GM19397 (cell line): ENCODE measurements around the gene HPS1.

Experiments used
- ATAC-seq: cut with Tn5 transposase; IDR thresholded peaks from one replicate; pipeline ENCODE4 v1.9.1; 2021; ENCODE audit warnings: mild to moderate bottlenecking, moderate library complexity; ENCODE audit not compliant: unreplicated experiment

The HPS1 gene

DNA sequence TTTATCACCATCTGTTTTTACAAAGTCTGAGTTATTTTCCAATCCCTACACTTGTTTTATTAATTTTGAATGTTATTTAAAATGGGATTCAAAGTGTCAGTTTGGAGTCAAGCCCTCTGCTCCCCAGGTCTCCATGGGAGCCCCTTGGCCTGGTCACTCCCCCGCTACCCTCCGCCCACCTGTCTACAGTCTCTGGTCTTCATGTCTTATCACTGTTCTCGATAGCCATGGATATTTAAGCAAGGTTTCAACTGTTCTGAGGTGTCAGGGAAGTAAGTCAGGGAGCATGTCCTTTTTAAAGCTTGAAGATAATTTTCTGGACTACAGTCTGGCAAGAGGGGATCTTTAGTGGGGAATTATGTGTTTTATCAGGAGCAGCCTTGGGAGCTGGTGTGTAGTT lies 19.1 kb upstream of the HPS1 start:
- no peak for ATAC-seq

DNA sequence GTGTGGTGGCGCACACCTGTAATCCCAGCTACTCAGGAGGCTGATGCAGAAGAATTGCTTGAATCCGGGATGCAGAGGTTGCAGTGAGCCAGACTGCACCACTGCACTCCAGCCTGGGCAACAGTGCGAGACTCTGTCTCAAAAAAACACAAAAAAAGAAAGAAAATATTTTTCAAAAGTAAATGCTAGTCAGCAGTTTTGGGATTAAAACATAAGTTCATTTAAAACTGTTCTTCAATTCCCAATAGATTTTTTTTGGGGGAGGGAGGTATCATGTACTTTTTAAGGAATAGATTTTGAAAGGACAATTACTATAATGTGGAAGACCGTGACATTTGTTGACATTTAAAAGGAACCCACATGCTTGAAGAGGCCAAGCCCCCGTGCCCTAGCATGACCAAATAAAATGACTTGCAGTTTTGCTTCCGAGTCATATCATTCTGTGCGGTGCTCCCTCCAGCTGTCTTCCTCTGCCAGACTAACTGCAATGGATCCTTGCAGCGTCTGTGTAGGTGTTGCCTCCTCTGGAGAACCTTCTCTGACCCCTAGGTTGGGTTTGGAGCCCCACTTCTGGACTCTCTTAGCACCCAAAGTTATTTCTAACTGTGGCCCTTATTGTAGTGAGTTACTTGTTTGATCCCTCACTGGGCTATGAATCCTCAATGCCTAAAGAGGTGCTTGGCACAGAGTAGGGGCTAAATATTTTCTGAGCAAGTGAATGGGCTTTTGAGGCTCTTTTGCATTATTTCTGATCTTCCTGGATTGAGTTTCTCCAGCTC lies 17.4 kb upstream of the HPS1 start:
- ATAC-seq, result no peak

GRCh38 chr10:98463016-98463415 lies 16.3 kb upstream of the HPS1 start:
- no peak for ATAC-seq

DNA sequence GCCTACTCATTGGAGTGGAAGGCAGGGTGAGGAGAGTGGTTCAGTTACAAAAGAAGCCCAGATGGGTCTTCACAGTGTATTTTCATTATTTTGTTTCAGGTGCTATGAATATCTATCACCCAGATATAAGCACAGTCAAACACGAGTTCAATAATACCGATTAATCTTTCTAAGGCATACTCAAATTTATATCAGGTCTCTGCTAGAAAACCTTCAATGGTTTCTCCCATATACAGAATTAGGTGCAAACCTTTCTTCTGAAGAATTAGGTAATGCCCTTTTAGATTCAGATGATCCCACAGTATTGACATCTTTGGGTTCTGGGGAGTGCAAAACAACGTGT lies 14.7 kb upstream of the HPS1 start:
- ATAC-seq, result no peak

GRCh38 chr10:98460837-98461499 lies 14.2 kb upstream of the HPS1 start:
- ATAC-seq, result no peak

- ATAC-seq, result no peak
These were observed 12.4 kb upstream of the HPS1 start for GRCh38 chr10:98458809-98459784.

- ATAC-seq, result no peak
These were observed 11.0 kb upstream of the HPS1 start for GRCh38 chr10:98457721-98458120.

DNA sequence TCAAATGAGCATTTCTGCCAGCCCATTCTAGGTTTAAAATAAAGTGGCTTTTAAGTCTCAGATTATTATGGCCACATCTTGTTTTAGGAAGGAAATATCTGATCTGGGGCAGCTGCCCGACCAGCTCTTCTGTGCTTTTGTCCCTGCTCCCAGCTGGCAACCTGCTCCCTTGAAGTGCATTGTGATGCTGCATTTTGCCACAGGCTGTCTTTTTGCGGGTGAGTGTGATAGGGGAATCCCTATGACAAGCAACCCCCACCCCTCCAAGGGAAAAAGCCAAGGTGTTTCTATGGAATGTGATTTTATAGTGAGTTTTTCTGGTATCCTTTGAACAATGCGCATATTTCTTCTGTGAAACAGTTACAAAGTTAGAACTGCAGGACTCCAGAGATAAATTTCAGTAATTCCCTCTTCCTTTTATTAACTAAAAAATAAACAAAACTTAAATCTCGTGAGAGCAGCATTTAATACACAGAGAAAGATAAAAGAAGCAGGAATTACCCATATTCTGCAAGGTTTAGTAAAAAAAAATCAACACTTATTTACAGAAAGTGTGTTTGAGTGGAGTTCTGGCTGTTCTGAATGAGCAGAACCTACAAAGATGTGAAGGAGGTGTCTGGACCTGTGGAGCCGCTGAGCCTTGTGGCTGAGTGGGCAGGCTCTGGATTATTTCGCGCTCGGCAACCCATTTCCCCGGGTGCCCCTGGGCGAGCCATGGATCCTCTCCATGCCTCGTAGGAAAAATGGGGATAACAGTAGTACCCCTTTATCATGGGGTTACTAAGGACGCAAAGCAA lies 10.1 kb upstream of the HPS1 start:
- ATAC-seq, result no peak

GRCh38 chr10:98456043-98456570 lies 9.4 kb upstream of the HPS1 start:
- ATAC-seq, result no peak

DNA sequence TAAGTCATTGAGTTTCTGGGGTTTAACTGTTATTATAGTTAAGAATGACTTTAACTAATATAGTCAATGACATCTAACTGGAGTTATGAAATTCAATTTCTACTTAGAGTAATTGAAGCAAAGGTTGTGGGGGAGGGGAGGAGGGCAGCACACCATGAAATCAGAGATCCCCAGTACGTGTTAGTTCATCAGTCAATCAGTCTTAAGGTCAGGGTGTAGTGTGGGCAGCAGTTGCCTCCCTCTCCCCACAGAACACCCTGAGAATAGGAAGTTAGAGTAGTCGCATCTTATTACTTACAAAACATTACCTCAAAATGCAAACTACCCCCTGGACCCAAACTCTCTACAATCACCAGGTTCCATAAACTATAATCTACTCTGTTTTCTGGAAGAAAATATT lies 7.0 kb upstream of the HPS1 start:
- no peak for ATAC-seq

- no peak for ATAC-seq
These were observed 3.9 kb upstream of the HPS1 start for GRCh38 chr10:98450618-98451017.

GRCh38 chr10:98449287-98449686 lies 2.6 kb upstream of the HPS1 start:
- no peak for ATAC-seq

DNA sequence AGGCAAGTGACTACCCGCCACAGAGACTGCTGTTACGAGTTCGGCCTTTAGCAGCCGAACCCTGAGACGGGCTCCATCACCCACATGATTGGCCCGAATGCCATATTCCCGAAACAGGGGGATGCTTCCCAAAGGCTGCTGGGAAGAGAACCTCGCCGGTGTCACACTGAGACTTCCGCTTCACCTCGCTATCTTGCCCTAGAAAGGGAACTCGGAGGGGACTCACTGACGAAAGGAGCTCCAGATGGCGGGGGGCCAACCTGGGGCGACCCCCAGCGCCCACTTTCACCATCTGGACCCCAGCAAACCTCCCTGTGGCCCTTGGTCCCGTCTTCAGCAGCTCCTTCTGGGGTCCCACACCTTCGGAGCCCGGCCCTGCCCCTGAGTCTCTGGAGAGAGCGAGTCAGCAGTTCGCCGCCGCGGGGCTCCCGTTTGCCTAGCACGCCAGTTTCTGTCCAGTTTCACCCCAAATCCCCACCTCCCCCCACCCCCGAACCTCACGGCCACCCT lies 529 bp downstream of the HPS1 start:
- peak; percentile 20 for ATAC-seq

- no peak for ATAC-seq
These were observed 1.4 kb downstream of the HPS1 start for GRCh38 chr10:98445200-98445812.

DNA sequence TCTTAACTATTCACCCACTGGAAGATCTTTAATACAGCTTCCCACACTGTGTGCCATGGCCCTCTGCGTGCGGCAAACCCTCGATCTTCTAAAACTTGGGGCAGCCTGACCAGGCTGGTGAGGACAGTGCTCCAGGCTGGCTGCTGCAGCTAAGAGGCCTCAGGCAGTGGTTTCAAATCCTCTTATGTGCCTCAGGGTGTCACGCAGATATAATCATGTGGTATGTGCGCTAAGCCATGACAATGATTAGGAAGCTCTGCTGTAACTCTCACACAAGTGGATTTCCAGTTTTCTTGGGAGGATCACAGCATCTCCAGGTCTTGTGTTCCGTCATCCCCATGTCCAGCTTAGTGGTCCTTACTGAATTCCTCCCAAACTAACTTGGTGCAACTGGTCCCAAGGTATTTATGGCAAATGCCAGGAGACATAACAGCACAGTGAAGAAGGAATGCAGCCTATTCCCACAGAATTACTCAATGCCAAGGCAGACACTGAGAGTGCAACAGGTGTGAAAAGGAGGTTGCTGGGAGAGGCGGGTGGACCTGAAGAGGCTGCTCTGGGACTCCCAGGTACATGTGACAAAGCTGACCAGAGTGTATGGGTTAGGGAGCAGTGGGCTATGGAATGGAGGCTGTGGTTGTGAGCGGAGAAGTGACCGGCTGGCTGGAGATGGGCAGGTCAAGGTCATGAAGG lies 2.3 kb downstream of the HPS1 start:
- ATAC-seq, result no peak

DNA sequence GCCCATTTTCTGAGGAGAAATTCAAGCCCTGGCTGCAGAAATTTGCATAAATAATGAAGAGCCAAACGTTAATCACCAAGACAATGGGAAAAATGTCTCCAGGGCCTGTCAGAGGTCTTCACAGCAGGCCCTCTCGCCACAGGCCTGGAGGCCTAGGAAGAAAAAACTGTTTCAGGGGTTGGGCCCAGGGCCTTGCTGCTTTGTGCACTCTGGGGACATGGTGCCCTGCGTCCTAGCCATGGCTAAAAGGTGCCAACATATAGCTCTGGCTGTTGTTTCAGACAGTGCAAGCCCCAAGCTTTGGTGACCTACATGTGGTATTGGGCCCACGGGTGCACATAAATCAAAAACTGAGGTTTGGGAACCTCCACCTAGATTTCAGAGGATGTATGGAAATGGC lies 8.0 kb downstream of the HPS1 start:
- ATAC-seq, result no peak

- no peak for ATAC-seq
These were observed 10.0 kb downstream of the HPS1 start for GRCh38 chr10:98436704-98437103.

DNA sequence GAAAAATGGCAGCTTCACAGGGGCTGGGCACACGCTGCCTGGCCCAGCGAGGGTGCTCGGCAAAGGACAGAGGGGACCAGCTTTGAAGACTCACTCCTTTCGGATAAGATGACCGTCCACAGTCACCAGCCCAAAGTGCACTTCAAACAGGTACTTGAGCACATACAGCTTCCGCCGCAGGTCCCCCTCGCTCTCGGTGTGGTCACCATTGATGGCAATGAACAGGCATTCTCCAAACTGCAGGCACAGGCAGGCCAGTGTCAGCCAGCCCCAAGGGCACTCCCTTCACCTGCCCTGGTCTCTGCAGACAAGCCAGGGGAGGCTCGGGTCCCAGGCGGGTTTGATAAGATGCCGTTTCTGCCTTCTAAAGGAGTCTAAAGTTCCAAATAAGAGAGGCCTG lies 11.6 kb downstream of the HPS1 start:
- no peak for ATAC-seq
